Peyer's patch (tissue), 4 donors: ENCODE results near the gene PRM3. TPM values are rescaled to one million over a fixed set of nuclear protein-coding genes. Genes with fewer than 3 reads are reported as not detected.

Experiments
- DNase-seq, 3 donors: peaks; one replicate each; pipeline ENCODE4 v3.0.0-alpha.2; 2017 to 2019
- H3K27ac ChIP-seq, 4 donors: fragments of 200-600 bp; sonication (generic); one replicate each; pipeline ENCODE4 v1.5.1; 2016 to 2019
- H3K27me3 ChIP-seq, 2 donors: fragments of 200-600 bp; sonication (generic); one replicate each; pipeline ENCODE4 v1.5.1; 2019
- H3K36me3 ChIP-seq, 3 donors: fragments of 200-600 bp; sonication (generic); one replicate each; pipeline ENCODE4 v1.5.1; 2016 to 2019
- H3K4me1 ChIP-seq, 4 donors: fragments of 200-600 bp; sonication (generic); one replicate each; pipeline ENCODE4 v1.5.1; 2016 to 2019
- H3K4me3 ChIP-seq, 4 donors: fragments of 200-600 bp; sonication (generic); 1 replicate in 3 of 4; 2 replicates in 1 of 4; pipeline ENCODE4 v1.5.1; 2016 to 2019; ENCODE audit warnings: mild to moderate bottlenecking in 1 of 4
- H3K9me3 ChIP-seq, 4 donors: fragments of 200-600 bp; sonication (generic); one replicate each; pipeline ENCODE4 v1.5.1; 2016 to 2019; ENCODE audit warnings: mild to moderate bottlenecking in 1 of 4
- POLR2A ChIP-seq, 2 donors: fragments of 450-650 bp; IDR thresholded peaks; one replicate each; pipeline ENCODE4 v1.5.1; 2017; ENCODE audit warnings: antibody characterized with exemption in 2 of 2, mild to moderate bottlenecking in 2 of 2, moderate library complexity in 2 of 2
- total RNA-seq, 4 donors: library from RNA; depleted of rRNA; stranded (reverse); fragments of >200 nt; gene quantifications; one replicate each; pipeline ENCODE4 v1.1.0, GENCODE V29; 2016
- TF ChIP-seq, protein P1 (sequence below), 6 experiments: fragments of 450-650 bp in 4 of 6; fragments of 200-600 bp in 2 of 6; sonication (generic) in 1 of 6; IDR thresholded peaks; one replicate each; pipeline ENCODE4 v1.5.1; 2017 to 2019; ENCODE audit warnings: antibody characterized with exemption in 6 of 6, mild to moderate bottlenecking in 3 of 6, moderate library complexity in 1 of 6

The PRM3 gene
- total RNA-seq, 4 donors from 2014 or later = not detected

GRCh38 chr16:11245222-11245737 lies 28.1 kb downstream of the PRM3 start:
- TF ChIP-seq, protein P1, sequence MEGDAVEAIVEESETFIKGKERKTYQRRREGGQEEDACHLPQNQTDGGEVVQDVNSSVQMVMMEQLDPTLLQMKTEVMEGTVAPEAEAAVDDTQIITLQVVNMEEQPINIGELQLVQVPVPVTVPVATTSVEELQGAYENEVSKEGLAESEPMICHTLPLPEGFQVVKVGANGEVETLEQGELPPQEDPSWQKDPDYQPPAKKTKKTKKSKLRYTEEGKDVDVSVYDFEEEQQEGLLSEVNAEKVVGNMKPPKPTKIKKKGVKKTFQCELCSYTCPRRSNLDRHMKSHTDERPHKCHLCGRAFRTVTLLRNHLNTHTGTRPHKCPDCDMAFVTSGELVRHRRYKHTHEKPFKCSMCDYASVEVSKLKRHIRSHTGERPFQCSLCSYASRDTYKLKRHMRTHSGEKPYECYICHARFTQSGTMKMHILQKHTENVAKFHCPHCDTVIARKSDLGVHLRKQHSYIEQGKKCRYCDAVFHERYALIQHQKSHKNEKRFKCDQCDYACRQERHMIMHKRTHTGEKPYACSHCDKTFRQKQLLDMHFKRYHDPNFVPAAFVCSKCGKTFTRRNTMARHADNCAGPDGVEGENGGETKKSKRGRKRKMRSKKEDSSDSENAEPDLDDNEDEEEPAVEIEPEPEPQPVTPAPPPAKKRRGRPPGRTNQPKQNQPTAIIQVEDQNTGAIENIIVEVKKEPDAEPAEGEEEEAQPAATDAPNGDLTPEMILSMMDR (IDR thresholded peaks at IDR 0.05) = no peak
- no peak for TF ChIP-seq POLR2A (IDR thresholded peaks at IDR 0.05)
- H3K4me1 ChIP-seq = no peaks in the 10 kb centered on the region
- no peaks in the 10 kb centered on the region for H3K36me3 ChIP-seq
- H3K27me3 ChIP-seq = no peaks in the 10 kb centered on the region
- no peaks in the 10 kb centered on the region for H3K9me3 ChIP-seq
- no peak overlapping the region for H3K27ac ChIP-seq
- DNase-seq = no peak
- no peak overlapping the region for H3K4me3 ChIP-seq

GRCh38 chr16:11242658-11243057 lies 30.8 kb downstream of the PRM3 start:
- H3K9me3 ChIP-seq = no peaks in the 10 kb centered on the region
- TF ChIP-seq, protein P1 (IDR thresholded peaks at IDR 0.05) = no peak
- TF ChIP-seq POLR2A (IDR thresholded peaks at IDR 0.05) = no peak
- no peak overlapping the region for H3K27ac ChIP-seq
- H3K36me3 ChIP-seq = no peaks in the 10 kb centered on the region
- no peak for DNase-seq
- no peak overlapping the region for H3K4me3 ChIP-seq
- H3K27me3 ChIP-seq = no peaks in the 10 kb centered on the region
- H3K4me1 ChIP-seq = no peaks in the 10 kb centered on the region

DNA sequence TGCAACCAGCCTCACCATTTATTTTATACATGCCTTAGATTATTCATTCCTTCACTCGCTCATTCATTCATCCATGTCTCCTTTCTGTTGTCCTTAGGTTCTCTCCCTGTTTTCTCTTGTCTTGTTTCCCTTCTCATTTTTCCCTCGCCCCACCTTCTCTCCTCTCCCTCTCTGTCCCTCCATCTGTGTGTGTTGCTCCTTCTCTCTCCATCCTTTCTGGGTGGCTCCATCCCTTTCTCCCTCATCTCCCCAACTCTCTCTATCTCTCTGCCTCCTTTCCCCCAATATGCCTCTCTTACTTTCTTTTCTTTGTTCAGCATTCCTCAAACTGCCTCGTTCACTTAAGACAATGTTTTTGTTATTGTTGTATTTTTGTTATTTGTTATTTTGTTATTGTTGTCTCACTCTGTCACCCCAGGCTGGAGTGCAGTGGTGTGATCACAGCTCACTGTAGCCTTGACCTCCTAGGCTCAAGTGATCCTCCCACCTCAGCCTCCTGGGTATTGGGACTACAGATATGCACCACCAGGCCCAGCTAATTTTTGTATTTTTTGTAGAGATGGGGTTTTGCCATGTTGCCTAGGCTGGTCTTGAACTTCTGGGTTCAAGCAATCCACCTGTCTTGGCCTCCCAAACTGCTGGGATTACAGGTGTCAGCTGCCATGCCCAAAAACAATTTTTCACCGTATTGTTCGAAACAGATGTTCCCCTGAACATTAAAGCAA lies 31.8 kb downstream of the PRM3 start:
- Histone ChIP-seq H3K27ac (no peak overlapping the region), H3K4me1 (no peaks in the 10 kb centered on the region), H3K27me3 (no peaks in the 10 kb centered on the region), H3K4me3 (no peak overlapping the region), H3K9me3 (no peaks in the 10 kb centered on the region), H3K36me3 (no peaks in the 10 kb centered on the region)
- DNase-seq = no peak
- TF ChIP-seq, protein P1 (IDR thresholded peaks at IDR 0.05) = no peak
- no peak for TF ChIP-seq POLR2A (IDR thresholded peaks at IDR 0.05)

- H3K36me3 ChIP-seq = no peaks in the 10 kb centered on the region
- H3K4me3 ChIP-seq = no peak overlapping the region
- H3K9me3 ChIP-seq = no peaks in the 10 kb centered on the region
- TF ChIP-seq POLR2A (IDR thresholded peaks at IDR 0.05) = no peak
- TF ChIP-seq, protein P1 (IDR thresholded peaks at IDR 0.05) = no peak
- no peaks in the 10 kb centered on the region for H3K27me3 ChIP-seq
- peaks cover 0 to 2% (median 0%) of the 10 kb centered on the region in 4 donors for H3K4me1 ChIP-seq
- no peak for DNase-seq
- H3K27ac ChIP-seq = no peak overlapping the region
These were observed 32.6 kb downstream of the PRM3 start for GRCh38 chr16:11240636-11241473.

GRCh38 chr16:11239644-11240632 lies 33.5 kb downstream of the PRM3 start:
- Histone ChIP-seq H3K27me3 (no peaks in the 10 kb centered on the region), H3K4me1 (peaks cover 0 to 11% (median 0%) of the 10 kb centered on the region in 4 donors), H3K4me3 (no peak overlapping the region), H3K27ac (no peak overlapping the region), H3K36me3 (no peaks in the 10 kb centered on the region), H3K9me3 (no peaks in the 10 kb centered on the region)
- no peak for DNase-seq
- TF ChIP-seq, protein P1 (IDR thresholded peaks at IDR 0.05) = no peak
- no peak for TF ChIP-seq POLR2A (IDR thresholded peaks at IDR 0.05)
